ENCODE data around the gene RPL3.

DNA sequence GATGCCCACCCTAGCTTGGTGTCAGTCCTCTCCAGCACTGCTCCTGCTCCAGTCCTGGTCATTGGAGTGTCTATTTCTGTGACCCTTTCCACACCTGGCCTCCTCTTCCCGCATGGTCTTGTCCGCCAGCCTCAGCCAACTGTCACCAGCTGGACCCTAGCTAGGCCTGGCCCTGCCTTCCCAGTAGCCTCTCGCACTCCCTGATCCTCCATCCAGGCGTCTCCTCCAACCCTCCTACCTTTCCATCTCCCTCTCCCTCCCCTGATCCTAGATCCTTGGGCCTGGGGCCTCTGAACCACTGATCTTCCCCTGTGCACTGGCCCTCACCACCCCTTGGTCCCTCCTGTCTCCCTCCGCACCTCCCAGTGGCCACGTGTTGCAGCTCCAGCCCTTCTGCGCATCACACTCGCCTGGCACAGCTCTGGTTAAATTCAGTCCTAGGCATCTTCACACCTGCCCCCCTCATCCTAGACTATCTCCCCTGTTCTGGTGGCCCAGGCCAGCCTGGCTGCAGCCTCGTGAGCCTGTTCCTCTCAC is 40.3 kb upstream of the RPL3 start:
- TF ChIP-seq, protein P1, sequence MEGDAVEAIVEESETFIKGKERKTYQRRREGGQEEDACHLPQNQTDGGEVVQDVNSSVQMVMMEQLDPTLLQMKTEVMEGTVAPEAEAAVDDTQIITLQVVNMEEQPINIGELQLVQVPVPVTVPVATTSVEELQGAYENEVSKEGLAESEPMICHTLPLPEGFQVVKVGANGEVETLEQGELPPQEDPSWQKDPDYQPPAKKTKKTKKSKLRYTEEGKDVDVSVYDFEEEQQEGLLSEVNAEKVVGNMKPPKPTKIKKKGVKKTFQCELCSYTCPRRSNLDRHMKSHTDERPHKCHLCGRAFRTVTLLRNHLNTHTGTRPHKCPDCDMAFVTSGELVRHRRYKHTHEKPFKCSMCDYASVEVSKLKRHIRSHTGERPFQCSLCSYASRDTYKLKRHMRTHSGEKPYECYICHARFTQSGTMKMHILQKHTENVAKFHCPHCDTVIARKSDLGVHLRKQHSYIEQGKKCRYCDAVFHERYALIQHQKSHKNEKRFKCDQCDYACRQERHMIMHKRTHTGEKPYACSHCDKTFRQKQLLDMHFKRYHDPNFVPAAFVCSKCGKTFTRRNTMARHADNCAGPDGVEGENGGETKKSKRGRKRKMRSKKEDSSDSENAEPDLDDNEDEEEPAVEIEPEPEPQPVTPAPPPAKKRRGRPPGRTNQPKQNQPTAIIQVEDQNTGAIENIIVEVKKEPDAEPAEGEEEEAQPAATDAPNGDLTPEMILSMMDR (optimal IDR thresholded peaks at IDR 0.05 in 1 of 3, IDR thresholded peaks at IDR 0.05 in 1 of 3, conservative IDR thresholded peaks at IDR 0.05 in 1 of 3; ENCODE audit: extremely low read depth in 1 of 3, insufficient read depth in 2 of 3, low read length in 3 of 3), result no peak
- TF ChIP-seq EZH2 (IDR thresholded peaks at IDR 0.05; ENCODE audit: low read length), result no peak
